Keratinocyte (primary cell): ENCODE data around the gene TENM4. TPM values are rescaled to one million over a fixed set of nuclear protein-coding genes. Genes with fewer than 3 reads are reported as not detected.

Experiments
- DNase-seq: peaks from one replicate; pipeline ENCODE4 v3.0.0-alpha.2; 2011; ENCODE audit warnings: low read depth, missing footprints, low spot score
- FAIRE-seq: peaks from 2 replicates; lab custom pipeline; 2011; peaks lifted over from hg19 to GRCh38; lab: Jason Lieb, UNC
- H2AFZ ChIP-seq: 2 replicates; pipeline ENCODE4 v1.6.0; 2012; ENCODE audit warnings: low read length, control low read depth, inconsistent platforms; ENCODE audit not compliant: control insufficient read depth
- H3K27ac ChIP-seq: 2 replicates; pipeline ENCODE4 v1.5.1; 2011; ENCODE audit warnings: low read length; ENCODE audit not compliant: control insufficient read depth, insufficient read depth
- H3K27me3 ChIP-seq: 3 replicates; pipeline ENCODE4 v1.6.0; 2011; ENCODE audit warnings: low read length; ENCODE audit not compliant: control insufficient read depth, insufficient read depth; ENCODE audit errors: extremely low read depth
- H3K36me3 ChIP-seq, 2 experiments: 2 replicates in 1 of 2; 3 replicates in 1 of 2; pipeline ENCODE4 v1.5.1; 2011; ENCODE audit warnings: low read length in 2 of 2, mild to moderate bottlenecking in 1 of 2; ENCODE audit not compliant: control insufficient read depth in 2 of 2, insufficient read depth in 2 of 2; ENCODE audit errors: extremely low read depth in 1 of 2
- H3K4me1 ChIP-seq: 3 replicates; pipeline ENCODE4 v1.5.1; 2011; ENCODE audit warnings: low read length; ENCODE audit not compliant: control insufficient read depth, insufficient read depth; ENCODE audit errors: extremely low read depth
- H3K4me2 ChIP-seq: 3 replicates; pipeline ENCODE4 v1.6.0; 2011; ENCODE audit warnings: low read depth, low read length; ENCODE audit not compliant: control insufficient read depth, insufficient read depth; ENCODE audit errors: extremely low read depth
- H3K4me3 ChIP-seq, 3 experiments: fragments of 200-600 bp in 1 of 3; sonication (generic) in 1 of 3; 2 replicates in 2 of 3; 3 replicates in 1 of 3; pipeline ENCODE4 v1.5.1; 2011 to 2016; ENCODE audit warnings: low read length in 3 of 3, mild to moderate bottlenecking in 3 of 3, control low read depth in 2 of 3, inconsistent platforms in 1 of 3, low read depth in 1 of 3, mixed read lengths in 1 of 3, mixed run types in 1 of 3, moderate library complexity in 1 of 3; ENCODE audit not compliant: control insufficient read depth in 2 of 3, insufficient read depth in 2 of 3; ENCODE audit errors: extremely low read depth in 1 of 3
- H3K79me2 ChIP-seq: 2 replicates; pipeline ENCODE4 v1.6.0; 2012; ENCODE audit warnings: low read length; ENCODE audit not compliant: control insufficient read depth, insufficient read depth
- H3K9ac ChIP-seq: 3 replicates; pipeline ENCODE4 v1.6.0; 2011; ENCODE audit warnings: low read length; ENCODE audit not compliant: control insufficient read depth, insufficient read depth; ENCODE audit errors: extremely low read depth
- H3K9me1 ChIP-seq: 3 replicates; pipeline ENCODE4 v1.6.0; 2011; ENCODE audit warnings: low read length; ENCODE audit not compliant: control insufficient read depth, insufficient read depth; ENCODE audit errors: extremely low read depth
- H3K9me3 ChIP-seq: 2 replicates; pipeline ENCODE4 v1.5.1; 2012; ENCODE audit warnings: low read depth, low read length; ENCODE audit not compliant: control insufficient read depth
- H4K20me1 ChIP-seq: 3 replicates; pipeline ENCODE4 v1.6.0; 2011; ENCODE audit warnings: low read length; ENCODE audit not compliant: control insufficient read depth, insufficient read depth; ENCODE audit errors: extremely low read depth
- CTCF ChIP-seq, 3 experiments: IDR thresholded peaks in 1 of 3; conservative IDR thresholded peaks in 1 of 3; optimal IDR thresholded peaks in 1 of 3; 2 replicates in 2 of 3; 3 replicates in 1 of 3; pipeline versions ENCODE3 to v1.5.1; 2011; ENCODE audit warnings: low read length in 3 of 3, mild to moderate bottlenecking in 3 of 3, moderate library complexity in 2 of 3, control low read depth in 1 of 3, inconsistent platforms in 1 of 3; ENCODE audit not compliant: insufficient read depth in 2 of 3; ENCODE audit errors: extremely low read depth in 1 of 3
- EZH2 ChIP-seq: IDR thresholded peaks from one replicate; pipeline ENCODE4 v1.6.1; 2012; ENCODE audit warnings: inconsistent platforms, mild to moderate bottlenecking, low read length, moderate library complexity
- dilution Hi-C: fragments of 300-500 bp; cut with MboI; formaldehyde crosslinking; loops from one replicate; pipeline ENCODE4 v1.7.0; 2020; ENCODE audit warnings: low sequenced_read_pairs; ENCODE audit not compliant: extremely low pct_ligation_motif_present
- polyA plus RNA-seq, 5 experiments: library from polyadenylated mRNA; depleted of rRNA in 3 of 5; stranded (reverse) in 3 of 5; stranded (forward) in 1 of 5; unstranded in 1 of 5; fragments of >200 nt; gene quantifications; 1 replicate in 1 of 5; 2 replicates in 3 of 5; 3 replicates in 1 of 5; pipeline versions ENCODE4 v1.2.1 to v1.2.3, GENCODE V29; 2011 to 2012; ENCODE audit warnings: missing spikeins in 2 of 5, low read depth in 1 of 5, low replicate concordance in 1 of 5

Gene TENM4
- polyA plus RNA-seq, 1 donor (not counting 4 experiments of a cell fraction or from before 2014, with no cell fraction given): 3.5 TPM

- H3K4me1 ChIP-seq: no peaks in the 10 kb centered on the region
- H2AFZ ChIP-seq: no peak overlapping the region
- H3K9me1 ChIP-seq: no peaks in the 10 kb centered on the region
- dilution Hi-C loops: no loop called here
- no peak overlapping the region for H3K4me3 ChIP-seq
- no peak for FAIRE-seq
- no peaks in the 10 kb centered on the region for H4K20me1 ChIP-seq
- H3K9me3 ChIP-seq: no peaks in the 10 kb centered on the region
- H3K4me2 ChIP-seq: no peak overlapping the region
- TF ChIP-seq EZH2: no peak
- no peak for TF ChIP-seq CTCF (optimal IDR thresholded peaks at IDR 0.05 in 1 of 3, IDR thresholded peaks at IDR 0.05 in 1 of 3, conservative IDR thresholded peaks at IDR 0.05 in 1 of 3; ENCODE audit: extremely low read depth in 1 of 3, insufficient read depth in 2 of 3, low read length in 3 of 3)
- no peaks in the 10 kb centered on the region for H3K79me2 ChIP-seq
- no peak for DNase-seq
- H3K27me3 ChIP-seq: no peaks in the 10 kb centered on the region
- peaks cover 0 to 2% of the 10 kb centered on the region in 2 experiments for H3K36me3 ChIP-seq
- no peak overlapping the region for H3K27ac ChIP-seq
- H3K9ac ChIP-seq: no peak overlapping the region
Measured at GRCh38 chr11:79285756-79286155, 155.1 kb downstream of the TENM4 start.

GRCh38 chr11:79276736-79277325 lies 164.0 kb downstream of the TENM4 start:
- H3K9ac ChIP-seq: no peak overlapping the region
- dilution Hi-C loops: no loop called here
- no peaks in the 10 kb centered on the region for H3K79me2 ChIP-seq
- H3K4me3 ChIP-seq: no peak overlapping the region
- TF ChIP-seq CTCF (optimal IDR thresholded peaks at IDR 0.05 in 1 of 3, IDR thresholded peaks at IDR 0.05 in 1 of 3, conservative IDR thresholded peaks at IDR 0.05 in 1 of 3; ENCODE audit: extremely low read depth in 1 of 3, insufficient read depth in 2 of 3, low read length in 3 of 3) (no peak), EZH2 (no peak)
- no peak overlapping the region for H3K4me2 ChIP-seq
- no peaks in the 10 kb centered on the region for H3K27me3 ChIP-seq
- H3K9me1 ChIP-seq: no peaks in the 10 kb centered on the region
- no peaks in the 10 kb centered on the region for H3K36me3 ChIP-seq
- no peak for FAIRE-seq
- no peak overlapping the region for H2AFZ ChIP-seq
- no peak overlapping the region for H3K27ac ChIP-seq
- peaks cover 5% of the 10 kb centered on the region for H4K20me1 ChIP-seq
- H3K4me1 ChIP-seq: peaks cover 3% of the 10 kb centered on the region
- H3K9me3 ChIP-seq: no peaks in the 10 kb centered on the region
- DNase-seq: no peak
